ENCODE results near the gene ODF2L.

DNA sequence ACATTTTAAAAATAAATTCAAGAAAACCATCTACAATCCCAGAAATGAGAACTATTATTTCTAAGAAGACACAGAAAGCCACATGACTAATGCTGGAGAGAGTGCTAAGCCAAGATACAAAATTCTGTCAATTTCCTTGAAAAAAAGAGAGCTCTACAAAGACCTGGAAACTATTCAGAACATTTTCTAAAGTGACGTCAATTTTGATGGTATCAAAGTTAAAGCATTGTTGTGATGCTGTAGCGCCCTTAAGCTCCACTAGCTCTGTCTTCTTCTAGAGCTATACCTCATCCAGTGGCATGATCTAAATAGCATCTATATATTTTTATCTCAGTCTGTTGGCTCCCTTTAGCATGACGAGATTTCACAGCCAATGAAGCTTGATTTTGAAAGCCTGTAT is 73.9 kb downstream of the ODF2L start:
- TF ChIP-seq, protein P1, sequence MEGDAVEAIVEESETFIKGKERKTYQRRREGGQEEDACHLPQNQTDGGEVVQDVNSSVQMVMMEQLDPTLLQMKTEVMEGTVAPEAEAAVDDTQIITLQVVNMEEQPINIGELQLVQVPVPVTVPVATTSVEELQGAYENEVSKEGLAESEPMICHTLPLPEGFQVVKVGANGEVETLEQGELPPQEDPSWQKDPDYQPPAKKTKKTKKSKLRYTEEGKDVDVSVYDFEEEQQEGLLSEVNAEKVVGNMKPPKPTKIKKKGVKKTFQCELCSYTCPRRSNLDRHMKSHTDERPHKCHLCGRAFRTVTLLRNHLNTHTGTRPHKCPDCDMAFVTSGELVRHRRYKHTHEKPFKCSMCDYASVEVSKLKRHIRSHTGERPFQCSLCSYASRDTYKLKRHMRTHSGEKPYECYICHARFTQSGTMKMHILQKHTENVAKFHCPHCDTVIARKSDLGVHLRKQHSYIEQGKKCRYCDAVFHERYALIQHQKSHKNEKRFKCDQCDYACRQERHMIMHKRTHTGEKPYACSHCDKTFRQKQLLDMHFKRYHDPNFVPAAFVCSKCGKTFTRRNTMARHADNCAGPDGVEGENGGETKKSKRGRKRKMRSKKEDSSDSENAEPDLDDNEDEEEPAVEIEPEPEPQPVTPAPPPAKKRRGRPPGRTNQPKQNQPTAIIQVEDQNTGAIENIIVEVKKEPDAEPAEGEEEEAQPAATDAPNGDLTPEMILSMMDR (IDR thresholded peaks at IDR 0.05): no peak
- no peak for TF ChIP-seq POLR2A (IDR thresholded peaks at IDR 0.05)

All from testis (tissue), 2 donors.